GM12878 (cell line): ENCODE results near the gene CD300A. TPM values are rescaled to one million over a fixed set of nuclear protein-coding genes. Genes with fewer than 3 reads are reported as not detected.

Source experiments
- ATAC-seq: fragments of 200-7000 bp; cut with Tn5 transposase; 3 replicates; pipeline ENCODE4 v1.9.1; 2020; ENCODE audit warnings: mild to moderate bottlenecking, moderate library complexity
- BruUV-seq: library from RNA; stranded (reverse); fragments of 400-500 nt; replicated peaks from 2 replicates; lab custom pipeline; 2021; lab: Mats Ljungman, UMichigan
- CTCF ChIA-PET: fragments of 300-600 bp; sonication (Branson Sonifier 250); formaldehyde crosslinking; extraction: SDS; loops from one replicate; lab custom pipeline; 2021; ENCODE audit warnings: inconsistent platforms; lab: Yijun Ruan, JAX
- POLR2A ChIA-PET: fragments of 350-600 bp; formaldehyde crosslinking; extraction: SDS; loops from one replicate; lab custom pipeline; 2021; ENCODE audit warnings: inconsistent platforms; lab: Charles Lee
- RAD21 ChIA-PET: fragments of 300-600 bp; sonication (Branson Sonifier 250); formaldehyde crosslinking; loops from one replicate; lab custom pipeline; 2023; ENCODE audit warnings: antibody characterized with exemption; ENCODE audit not compliant: unreplicated experiment; lab: Charles Lee
- SMC1A ChIA-PET: fragments of 300-600 bp; sonication (Branson Sonifier 250); formaldehyde crosslinking; loops from one replicate; lab custom pipeline; 2023; ENCODE audit not compliant: unreplicated experiment, uncharacterized antibody; lab: Charles Lee
- DNase-seq: peaks from one replicate; pipeline ENCODE4 v3.0.0-alpha.2; 2011; ENCODE audit warnings: low read depth, low spot score
- FAIRE-seq: peaks from 3 replicates; lab custom pipeline; 2011; peaks lifted over from hg19 to GRCh38; lab: Jason Lieb, UNC
- H2AFZ ChIP-seq: 2 replicates; pipeline ENCODE4 v1.6.0; 2011; ENCODE audit warnings: low read depth, low read length, control low read depth; ENCODE audit not compliant: control insufficient read depth
- H3K27ac ChIP-seq: 2 replicates; pipeline ENCODE4 v1.5.1; 2011; ENCODE audit warnings: control low read depth; ENCODE audit not compliant: control insufficient read depth, insufficient read depth
- H3K27me3 ChIP-seq, 2 experiments: replicated peaks in 1 of 2; 2 replicates each; pipeline versions ENCODE4 v1.6.0 to v1.6.1; 2011; ENCODE audit warnings: low read length in 1 of 2; ENCODE audit not compliant: control insufficient read depth in 2 of 2, insufficient read depth in 2 of 2
- H3K36me3 ChIP-seq, 2 experiments: 2 replicates each; pipeline ENCODE4 v1.5.1; 2011; ENCODE audit warnings: low read length in 1 of 2; ENCODE audit not compliant: control insufficient read depth in 2 of 2, insufficient read depth in 2 of 2
- H3K4me1 ChIP-seq: 2 replicates; pipeline ENCODE4 v1.6.1; 2011; ENCODE audit warnings: mild to moderate bottlenecking, low read length, moderate library complexity, mixed read lengths; ENCODE audit not compliant: control insufficient read depth, insufficient read depth
- H3K4me2 ChIP-seq: 2 replicates; pipeline ENCODE4 v1.6.0; 2011; ENCODE audit warnings: control low read depth; ENCODE audit not compliant: control insufficient read depth, insufficient read depth
- H3K4me3 ChIP-seq: fragments of 200-600 bp; sonication (generic); 2 replicates; pipeline ENCODE4 v1.5.1; 2016
- H3K79me2 ChIP-seq: 2 replicates; pipeline ENCODE4 v1.6.0; 2011; ENCODE audit warnings: low read length; ENCODE audit not compliant: control insufficient read depth, insufficient read depth
- H3K9ac ChIP-seq: 2 replicates; pipeline ENCODE4 v1.8.0; 2011; ENCODE audit warnings: low read length, control low read depth, mixed read lengths; ENCODE audit not compliant: control insufficient read depth, insufficient read depth
- H3K9me3 ChIP-seq: replicated peaks from 3 replicates; pipeline ENCODE4 v1.5.1; 2011; ENCODE audit warnings: mild to moderate bottlenecking, low read length; ENCODE audit not compliant: control insufficient read depth, insufficient read depth
- H4K20me1 ChIP-seq: 2 replicates; pipeline ENCODE4 v1.6.0; 2011; ENCODE audit not compliant: control insufficient read depth, insufficient read depth
- CHD4 ChIP-seq: fragments of 200-600 bp; sonication (generic); IDR thresholded peaks from 2 replicates; pipeline ENCODE4 v1.6.1; 2016; ENCODE audit warnings: mild to moderate bottlenecking
- HDAC6 ChIP-seq: fragments of 200-600 bp; sonication (generic); IDR thresholded peaks from one replicate; pipeline ENCODE4 v1.8.0; 2017; ENCODE audit warnings: antibody characterized with exemption; ENCODE audit not compliant: unreplicated experiment
- KLF5 ChIP-seq: fragments of 450-650 bp; IDR thresholded peaks from 2 replicates; pipeline ENCODE4 v1.6.1; 2014; ENCODE audit warnings: mild to moderate bottlenecking; ENCODE audit not compliant: partially characterized antibody
- PAX5 ChIP-seq: IDR thresholded peaks from 2 replicates; pipeline ENCODE4 v1.6.1; 2011; ENCODE audit warnings: low read depth, low read length, borderline replicate concordance
- SIX5 ChIP-seq: IDR thresholded peaks from 2 replicates; pipeline ENCODE4 v1.6.1; 2011; ENCODE audit warnings: mild to moderate bottlenecking, low read depth, low read length, moderate library complexity; ENCODE audit not compliant: severe bottlenecking
- SMAD5 ChIP-seq: IDR thresholded peaks from 2 replicates; pipeline ENCODE4 v1.6.1; 2016; ENCODE audit warnings: antibody characterized with exemption, low read depth
- SPI1 ChIP-seq: IDR thresholded peaks from 2 replicates; pipeline ENCODE4 v1.6.1; 2011; ENCODE audit warnings: low read depth, mild to moderate bottlenecking, low read length, moderate library complexity, borderline replicate concordance; ENCODE audit not compliant: insufficient read depth
- TAF1 ChIP-seq: IDR thresholded peaks from 2 replicates; pipeline ENCODE4 v1.6.1; 2011; ENCODE audit warnings: mild to moderate bottlenecking, low read depth, low read length, borderline replicate concordance
- ZBTB40 ChIP-seq: fragments of 450-650 bp; IDR thresholded peaks from 2 replicates; pipeline ENCODE4 v1.6.1; 2016; ENCODE audit warnings: mild to moderate bottlenecking, moderate library complexity, borderline replicate concordance
- WGBS: methylation state at CpG from one replicate; pipeline ENCODE4 v1.1.6; 2016; ENCODE audit warnings: low lambda C conversion rate; ENCODE audit not compliant: insufficient replicate concordance, insufficient coverage; ENCODE audit errors: missing lambda C conversion rate; 5-methylcytosine and 5-hydroxymethylcytosine counted together
- in situ Hi-C: fragments of 300-500 bp; cut with MboI; formaldehyde crosslinking; loops from 9 replicates; pipeline ENCODE4 v1.14.3; 2018; ENCODE audit warnings: mixed read lengths
- intact Hi-C: fragments of 100-400 bp; cut with micrococcal nuclease; formaldehyde crosslinking; loops from one replicate; pipeline ENCODE4 v1.14.2; 2022; ENCODE audit not compliant: unreplicated experiment
- polyA plus RNA-seq, 11 experiments: library from polyadenylated mRNA; depleted of rRNA in 4 of 11; unstranded in 6 of 11; stranded (reverse) in 5 of 11; fragments of >200 nt; fragmentation: Nextera tagmentation in 4 of 11; fragmentation: Illumina TruSeq in 1 of 11; extraction: Ambion mirVana in 4 of 11; extraction: Trizol in 1 of 11; gene quantifications; 1 replicate in 1 of 11; 2 replicates in 10 of 11; pipeline versions ENCODE4 v1.2.1 to v1.2.3, GENCODE V29; 2011 to 2016; ENCODE audit warnings: inconsistent platforms in 2 of 11, missing spikeins in 2 of 11, low read depth in 1 of 11
- total RNA-seq, 4 experiments: library from RNA; depleted of rRNA in 3 of 4; stranded (reverse); fragments of >200 nt in 3 of 4; fragmentation: Illumina TruSeq in 1 of 4; extraction: Trizol in 1 of 4; gene quantifications; 2 replicates each; pipeline versions ENCODE4 v1.2.1 to v1.2.3, GENCODE V29; 2013 to 2021
- TF ChIP-seq, protein P1 (sequence below): fragments of 450-650 bp; formaldehyde crosslinking; IDR thresholded peaks from 2 replicates; pipeline ENCODE4 v1.4.0; 2022; ENCODE audit warnings: mild to moderate bottlenecking, moderate library complexity

Gene CD300A
- total and polyA plus RNA-seq, 10 of the 15 experiments (the other 5 are each of a cell fraction or from before 2014, with no cell fraction given): 10.6 to 128 (median 36.1) TPM

DNA sequence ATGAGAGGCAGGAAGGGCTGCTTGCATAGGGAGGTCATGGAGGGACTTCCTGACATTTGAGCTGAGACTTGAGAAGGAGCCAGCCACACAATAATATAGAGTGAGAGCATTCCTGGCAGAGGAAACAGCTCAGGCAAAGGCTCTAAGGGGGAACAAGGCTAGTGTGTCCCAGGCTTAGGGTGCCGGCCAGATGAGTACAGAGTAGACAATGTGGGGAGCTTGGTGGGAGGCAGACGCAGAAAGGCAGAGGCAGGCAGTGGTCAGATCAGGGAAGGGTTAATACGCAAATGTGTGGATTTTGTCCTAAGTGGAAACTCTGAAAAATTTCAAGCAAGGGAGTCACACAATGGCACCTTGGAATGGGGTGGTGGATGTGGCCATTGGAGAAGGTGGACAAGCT, 33.6 kb downstream of the CD300A start (continued):
- TF ChIP-seq ZBTB40 (no peak), SIX5 (no peak), CHD4 (no peak), SPI1 (no peak), KLF5 (no peak)
- TF ChIP-seq, all 136 proteins: peak for 0

DNA sequence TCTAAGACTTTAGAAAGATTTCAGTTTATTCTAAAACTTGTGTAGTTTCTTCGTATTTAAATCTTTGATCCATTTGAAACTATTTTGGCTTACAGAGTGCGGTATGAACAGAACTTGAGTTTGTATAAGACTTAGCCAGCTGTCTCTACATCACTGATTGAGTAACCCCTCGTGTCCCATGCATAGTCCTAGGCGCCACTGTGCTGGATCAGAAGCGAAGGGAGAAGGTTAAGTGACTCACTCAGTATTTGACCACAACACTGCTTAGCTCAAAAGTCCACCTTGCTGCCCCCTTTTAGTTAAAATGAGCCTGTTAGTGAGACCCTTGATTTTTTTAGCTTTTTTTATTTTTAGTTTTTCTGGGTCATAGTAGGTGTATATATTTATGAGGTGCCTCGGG, 36.4 kb downstream of the CD300A start:
- Histone ChIP-seq H3K36me3 (no peaks in the 10 kb centered on the region), H3K9me3 (no peaks in the 10 kb centered on the region), H3K27me3 (no peaks in the 10 kb centered on the region), H3K4me3 (no peak overlapping the region), H3K27ac (no peak overlapping the region), H3K79me2 (no peaks in the 10 kb centered on the region), H3K4me1 (no peaks in the 10 kb centered on the region), H2AFZ (no peak overlapping the region), H3K4me2 (no peak overlapping the region), H4K20me1 (no peaks in the 10 kb centered on the region), H3K9ac (no peak overlapping the region)
- 45% methylated on average over 6 of the region's 6 CpGs for WGBS
- no peak for DNase-seq
- SMC1A ChIA-PET: interaction anchor here (1.2 to 1.6 kb wide), 3 partner anchors 9 to 28 kb away, joined by 3 read pairs; partner anchors contain the start of gene CD300LB
- ATAC-seq: no peak
- POLR2A ChIA-PET: interaction anchor here (0.8 kb wide), 1 partner anchor 10 kb away, joined by 4 read pairs; no protein-coding TSS in a partner anchor
- RAD21 ChIA-PET: interaction anchor here (1.2 kb wide), 1 partner anchor 124 kb away, joined by 3 read pairs; no protein-coding TSS in a partner anchor
- CTCF ChIA-PET: interaction anchor here (1.4 to 4.2 kb wide), 2 partner anchors 9 to 124 kb away, joined by 7 to 15 read pairs; no protein-coding TSS in a partner anchor
- in situ Hi-C loops: no loop called here
- intact Hi-C loops: no loop called here
- BruUV-seq: no TSS peak
- TF ChIP-seq SMAD5 (no peak), HDAC6 (no peak), TAF1 (no peak), PAX5 (no peak)
- TF ChIP-seq, protein P1, sequence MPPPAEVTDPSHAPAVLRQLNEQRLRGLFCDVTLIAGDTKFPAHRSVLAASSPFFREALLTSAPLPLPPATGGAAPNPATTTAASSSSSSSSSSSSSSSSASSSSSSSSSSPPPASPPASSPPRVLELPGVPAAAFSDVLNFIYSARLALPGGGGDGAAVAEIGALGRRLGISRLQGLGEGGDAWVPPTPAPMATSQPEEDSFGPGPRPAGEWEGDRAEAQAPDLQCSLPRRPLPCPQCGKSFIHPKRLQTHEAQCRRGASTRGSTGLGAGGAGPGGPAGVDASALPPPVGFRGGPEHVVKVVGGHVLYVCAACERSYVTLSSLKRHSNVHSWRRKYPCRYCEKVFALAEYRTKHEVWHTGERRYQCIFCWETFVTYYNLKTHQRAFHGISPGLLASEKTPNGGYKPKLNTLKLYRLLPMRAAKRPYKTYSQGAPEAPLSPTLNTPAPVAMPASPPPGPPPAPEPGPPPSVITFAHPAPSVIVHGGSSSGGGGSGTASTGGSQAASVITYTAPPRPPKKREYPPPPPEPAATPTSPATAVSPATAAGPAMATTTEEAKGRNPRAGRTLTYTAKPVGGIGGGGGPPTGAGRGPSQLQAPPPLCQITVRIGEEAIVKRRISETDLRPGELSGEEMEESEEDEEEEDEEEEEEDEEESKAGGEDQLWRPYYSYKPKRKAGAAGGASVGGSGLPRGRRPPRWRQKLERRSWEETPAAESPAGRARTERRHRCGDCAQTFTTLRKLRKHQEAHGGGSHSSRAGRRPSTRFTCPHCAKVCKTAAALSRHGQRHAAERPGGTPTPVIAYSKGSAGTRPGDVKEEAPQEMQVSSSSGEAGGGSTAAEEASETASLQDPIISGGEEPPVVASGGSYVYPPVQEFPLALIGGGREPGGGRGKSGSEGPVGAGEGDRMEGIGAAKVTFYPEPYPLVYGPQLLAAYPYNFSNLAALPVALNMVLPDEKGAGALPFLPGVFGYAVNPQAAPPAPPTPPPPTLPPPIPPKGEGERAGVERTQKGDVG (CRISPR knock-in tag): no peak
- no peak for FAIRE-seq
